Skeletal muscle tissue (tissue), 4 donors: ENCODE results near the gene ZFYVE19. TPM values are rescaled to one million over a fixed set of nuclear protein-coding genes. Genes with fewer than 3 reads are reported as not detected.

Experiments
- H3K27ac ChIP-seq: one replicate; pipeline ENCODE4 v1.7.0; 2013; ENCODE audit warnings: mild to moderate bottlenecking, low read depth, low read length, inconsistent platforms
- H3K27me3 ChIP-seq, 3 donors: one replicate each; pipeline ENCODE4 v1.7.0; 2013; ENCODE audit warnings: low read length in 3 of 3; ENCODE audit not compliant: control insufficient read depth in 3 of 3, insufficient read depth in 3 of 3
- H3K36me3 ChIP-seq, 3 donors: one replicate each; pipeline ENCODE4 v1.7.0; 2013; ENCODE audit warnings: low read length in 3 of 3; ENCODE audit not compliant: control insufficient read depth in 3 of 3, insufficient read depth in 3 of 3
- H3K4me1 ChIP-seq, 3 donors: one replicate each; pipeline ENCODE4 v1.7.0; 2013; ENCODE audit warnings: low read length in 3 of 3, mild to moderate bottlenecking in 3 of 3; ENCODE audit not compliant: control insufficient read depth in 3 of 3, insufficient read depth in 3 of 3
- H3K4me3 ChIP-seq, 3 donors: one replicate each; pipeline ENCODE4 v1.7.0; 2013; ENCODE audit warnings: low read length in 3 of 3
- H3K9ac ChIP-seq, 3 donors: one replicate each; pipeline ENCODE4 v1.7.0; 2013; ENCODE audit warnings: low read length in 3 of 3, mild to moderate bottlenecking in 3 of 3, moderate library complexity in 2 of 3, low read depth in 1 of 3
- H3K9me3 ChIP-seq, 3 donors: one replicate each; pipeline ENCODE4 v1.7.0; 2013; ENCODE audit warnings: low read length in 3 of 3; ENCODE audit not compliant: control insufficient read depth in 3 of 3
- total RNA-seq: library from RNA; depleted of rRNA; stranded (reverse); fragments of >200 nt; gene quantifications from one replicate; pipeline ENCODE4 v1.2.3, GENCODE V29; 2014
- donor health status: Osteomylitis.

The ZFYVE19 gene
- total RNA-seq, 1 donor from 2014 or later: 19.8 TPM

DNA sequence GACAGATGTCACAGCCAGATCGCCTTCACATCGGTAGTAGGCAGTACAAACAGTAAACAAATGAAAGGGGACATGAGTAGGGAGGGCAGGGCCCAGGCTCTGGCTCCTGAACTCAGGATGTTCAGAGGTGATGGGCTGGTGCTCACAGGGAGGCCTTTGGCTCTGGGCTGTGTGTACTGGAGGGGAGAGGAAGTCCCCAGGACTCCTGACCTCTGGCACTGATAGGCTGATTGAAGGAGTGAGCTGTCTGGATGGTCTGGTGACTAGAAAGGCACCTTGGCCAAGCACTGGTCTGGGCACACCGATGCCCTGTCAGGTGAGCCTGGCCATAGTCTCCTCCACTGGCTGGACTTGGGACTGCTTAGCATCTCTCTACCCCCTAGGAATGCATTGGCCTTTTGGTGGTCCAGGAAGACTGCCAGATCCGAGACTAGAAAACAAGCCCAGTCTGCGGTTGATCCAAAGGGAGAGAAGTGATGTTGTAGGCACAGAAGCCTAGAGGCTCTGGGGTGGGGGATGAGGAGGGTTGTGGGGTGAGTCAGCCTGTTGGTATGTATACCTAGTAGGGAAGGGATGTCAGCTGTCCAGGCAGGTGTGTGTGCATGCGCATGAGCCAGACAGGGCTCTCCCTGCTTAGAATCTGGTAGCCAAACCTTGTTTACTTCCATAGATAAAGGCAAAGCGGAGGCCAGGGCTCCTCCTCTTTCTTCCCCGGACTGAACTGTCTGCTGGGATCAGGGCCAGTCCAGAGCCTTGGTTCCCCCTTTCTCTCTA is 38.8 kb downstream of the ZFYVE19 start:
- Histone ChIP-seq H3K27me3 (peaks cover 30 to 37% (median 33%) of the 10 kb centered on the region in 3 donors), H3K36me3 (no peaks in the 10 kb centered on the region), H3K9me3 (no peaks in the 10 kb centered on the region), H3K4me1 (peaks cover 8 to 12% (median 10%) of the 10 kb centered on the region in 3 donors), H3K9ac (no peak overlapping the region), H3K27ac (no peak overlapping the region), H3K4me3 (no peak overlapping the region)

DNA sequence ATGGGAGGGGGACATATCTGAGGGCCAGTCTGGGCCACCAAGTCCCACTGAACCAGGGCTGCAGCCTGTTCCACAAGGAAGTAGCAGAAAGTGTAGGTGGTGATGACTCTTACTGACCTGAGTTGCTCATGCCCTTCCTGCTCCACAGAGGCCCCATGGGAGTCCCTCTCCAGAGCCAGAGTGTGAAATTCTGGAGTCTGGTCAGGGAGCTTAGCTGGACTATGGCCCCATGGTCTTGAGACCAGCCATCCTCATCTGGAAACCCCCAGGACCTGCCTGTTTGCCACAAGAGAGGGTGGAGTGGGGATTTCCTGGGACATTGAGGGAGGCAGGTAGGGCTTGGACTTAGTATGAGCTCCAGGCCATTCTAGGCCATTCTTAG is 39.9 kb downstream of the ZFYVE19 start:
- no peak overlapping the region for H3K9ac ChIP-seq
- H3K9me3 ChIP-seq: no peaks in the 10 kb centered on the region
- H3K4me1 ChIP-seq: peaks cover 8 to 12% (median 10%) of the 10 kb centered on the region in 3 donors
- H3K27ac ChIP-seq: no peak overlapping the region
- no peak overlapping the region for H3K4me3 ChIP-seq
- H3K27me3 ChIP-seq: peaks cover 30 to 37% (median 33%) of the 10 kb centered on the region in 3 donors
- no peaks in the 10 kb centered on the region for H3K36me3 ChIP-seq

DNA sequence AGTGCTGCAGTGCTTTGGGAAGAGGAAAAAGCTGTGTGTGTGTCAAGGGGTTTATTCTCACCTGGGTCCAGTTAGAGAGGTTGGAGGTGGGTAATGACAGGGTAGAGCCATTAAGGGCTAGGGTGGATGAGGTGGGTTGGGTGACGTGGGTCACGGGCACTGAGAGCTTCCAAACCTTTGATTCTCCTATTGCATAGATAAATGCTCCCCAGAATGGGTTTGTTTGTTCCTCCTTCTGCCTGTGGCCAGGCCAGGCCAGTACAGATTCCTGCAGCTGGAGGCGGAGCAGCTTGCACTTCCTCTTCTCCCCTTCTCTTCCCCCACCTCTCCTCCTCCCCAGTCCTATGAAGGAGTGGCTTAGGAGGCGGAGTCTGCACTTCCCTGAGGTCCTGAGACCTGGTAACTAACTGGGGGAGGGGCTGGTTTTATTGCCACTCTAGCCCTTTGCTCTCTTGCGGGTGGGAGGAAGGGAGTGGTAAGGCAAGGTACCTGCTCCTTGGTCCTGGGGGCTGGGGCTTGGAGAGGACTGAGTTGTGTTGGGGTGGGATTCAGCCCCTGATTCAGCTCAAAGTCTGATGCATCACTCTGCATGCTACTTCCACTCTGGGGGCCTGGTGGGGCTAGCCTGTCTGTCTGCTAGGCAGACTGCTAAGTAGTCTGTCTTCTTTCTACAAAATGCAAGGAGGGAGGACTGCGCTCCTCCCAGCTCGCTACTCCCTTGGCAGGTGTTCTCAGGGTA is 40.5 kb downstream of the ZFYVE19 start:
- Histone ChIP-seq H3K27me3 (peaks cover 30 to 37% (median 33%) of the 10 kb centered on the region in 3 donors), H3K4me3 (no peak overlapping the region), H3K4me1 (peaks cover 8 to 12% (median 10%) of the 10 kb centered on the region in 3 donors), H3K9ac (no peak overlapping the region), H3K36me3 (no peaks in the 10 kb centered on the region), H3K27ac (no peak overlapping the region), H3K9me3 (no peaks in the 10 kb centered on the region)

DNA sequence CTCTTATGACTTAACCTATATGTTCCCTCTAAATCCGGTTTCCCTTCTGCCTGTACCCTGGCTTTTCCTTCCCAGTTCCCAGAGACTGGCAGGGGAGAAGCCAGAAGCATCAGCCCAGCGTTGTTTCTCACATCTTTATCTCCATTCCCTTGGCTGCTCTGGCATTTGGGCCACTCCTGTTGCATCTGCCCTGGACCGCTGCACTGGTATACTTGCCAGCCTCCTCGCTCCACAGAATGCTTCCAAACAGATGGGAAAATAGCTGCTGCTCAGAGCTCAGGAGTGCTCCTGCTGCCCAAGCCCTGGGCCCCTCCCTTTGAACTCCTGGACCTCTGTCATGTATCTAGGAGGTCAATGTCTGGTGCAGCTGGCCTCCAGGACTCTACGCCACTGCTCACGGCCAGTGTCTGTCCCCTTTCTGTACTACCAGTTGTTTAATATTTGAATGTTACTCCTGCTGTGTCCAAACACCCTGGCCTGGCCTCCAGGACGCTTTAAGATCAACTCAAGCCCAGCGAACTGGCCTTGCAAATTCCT is 43.8 kb downstream of the ZFYVE19 start:
- no peaks in the 10 kb centered on the region for H3K36me3 ChIP-seq
- peaks cover 6 to 17% (median 10%) of the 10 kb centered on the region in 3 donors for H3K27me3 ChIP-seq
- H3K4me1 ChIP-seq: peaks cover 0 to 2% (median 0%) of the 10 kb centered on the region in 3 donors
- H3K27ac ChIP-seq: no peak overlapping the region
- no peak overlapping the region for H3K4me3 ChIP-seq
- H3K9me3 ChIP-seq: no peaks in the 10 kb centered on the region
- no peak overlapping the region for H3K9ac ChIP-seq

DNA sequence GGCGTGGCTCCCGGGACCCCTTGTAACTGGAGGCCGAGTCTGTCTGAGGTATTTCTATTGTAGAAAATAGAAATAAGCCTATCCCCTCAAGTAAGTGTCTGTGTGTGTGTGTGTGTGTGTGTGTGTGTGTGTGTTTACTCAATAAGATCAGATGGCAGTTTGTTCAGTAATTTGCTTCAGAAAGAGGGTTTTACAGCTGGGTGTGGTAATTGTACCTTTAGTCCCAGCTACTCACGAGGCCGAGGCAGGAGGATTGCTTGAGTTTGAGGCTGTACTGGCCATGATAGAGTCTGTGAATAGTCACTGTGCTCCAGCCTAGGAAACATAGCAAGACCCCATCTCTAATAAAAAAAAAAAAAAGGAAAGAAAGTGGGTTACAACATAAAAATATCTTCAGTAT is 45.6 kb downstream of the ZFYVE19 start:
- peaks cover 0 to 1% (median 0%) of the 10 kb centered on the region in 3 donors for H3K4me1 ChIP-seq
- peaks cover 0 to 6% (median 3%) of the 10 kb centered on the region in 3 donors for H3K27me3 ChIP-seq
- H3K9ac ChIP-seq: no peak overlapping the region
- H3K4me3 ChIP-seq: no peak overlapping the region
- H3K9me3 ChIP-seq: no peaks in the 10 kb centered on the region
- no peak overlapping the region for H3K27ac ChIP-seq
- H3K36me3 ChIP-seq: no peaks in the 10 kb centered on the region

DNA sequence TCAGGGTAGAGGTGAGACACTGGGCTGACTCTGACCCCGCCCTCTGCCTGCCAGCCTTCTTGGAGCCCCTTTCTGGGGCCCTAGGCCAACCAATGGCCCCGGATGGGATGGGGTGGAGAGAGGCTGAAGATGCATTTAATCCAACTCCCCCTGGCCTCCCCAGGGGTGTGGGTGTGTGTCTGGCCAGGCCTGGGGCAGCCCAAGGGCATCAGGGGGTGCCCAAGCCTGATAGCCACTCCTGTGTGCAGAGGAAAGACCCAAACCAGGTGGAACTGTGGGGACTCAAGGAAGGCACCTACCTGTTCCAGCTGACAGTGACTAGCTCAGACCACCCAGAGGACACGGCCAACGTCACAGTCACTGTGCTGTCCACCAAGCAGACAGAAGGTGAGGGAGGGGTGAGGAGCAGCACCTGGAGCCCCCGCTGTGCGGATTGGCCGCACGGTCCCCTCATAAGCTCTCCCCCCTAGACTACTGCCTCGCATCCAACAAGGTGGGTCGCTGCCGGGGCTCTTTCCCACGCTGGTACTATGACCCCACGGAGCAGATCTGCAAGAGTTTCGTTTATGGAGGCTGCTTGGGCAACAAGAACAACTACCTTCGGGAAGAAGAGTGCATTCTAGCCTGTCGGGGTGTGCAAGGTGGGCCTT is 46.5 kb downstream of the ZFYVE19 start:
- H3K36me3 ChIP-seq: no peaks in the 10 kb centered on the region
- no peak overlapping the region for H3K4me3 ChIP-seq
- no peak overlapping the region for H3K9ac ChIP-seq
- no peak overlapping the region for H3K27ac ChIP-seq
- peaks cover 0 to 7% (median 5%) of the 10 kb centered on the region in 3 donors for H3K4me1 ChIP-seq
- H3K9me3 ChIP-seq: no peaks in the 10 kb centered on the region
- H3K27me3 ChIP-seq: peaks cover 0 to 6% (median 3%) of the 10 kb centered on the region in 3 donors

DNA sequence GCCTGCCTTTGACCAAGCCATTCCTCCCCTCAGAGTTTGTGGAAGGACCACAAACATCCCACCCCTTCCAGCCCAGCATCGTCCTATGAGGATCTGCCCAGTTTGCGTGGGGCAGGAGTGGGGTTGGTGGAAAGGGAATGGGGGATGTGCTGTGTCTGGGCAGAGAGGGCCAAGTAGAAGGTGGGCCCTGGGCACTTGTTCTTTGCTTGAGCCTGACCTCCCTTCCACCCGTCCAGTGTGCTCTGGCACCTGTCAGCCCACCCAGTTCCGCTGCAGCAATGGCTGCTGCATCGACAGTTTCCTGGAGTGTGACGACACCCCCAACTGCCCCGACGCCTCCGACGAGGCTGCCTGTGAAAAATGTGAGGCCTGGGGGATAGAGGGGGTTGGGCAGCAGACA is 47.3 kb downstream of the ZFYVE19 start:
- peaks cover 6 to 11% (median 10%) of the 10 kb centered on the region in 3 donors for H3K27me3 ChIP-seq
- H3K9ac ChIP-seq: no peak overlapping the region
- H3K36me3 ChIP-seq: no peaks in the 10 kb centered on the region
- peaks cover 0 to 7% (median 5%) of the 10 kb centered on the region in 3 donors for H3K4me1 ChIP-seq
- no peak overlapping the region for H3K27ac ChIP-seq
- H3K9me3 ChIP-seq: no peaks in the 10 kb centered on the region
- H3K4me3 ChIP-seq: no peak overlapping the region

DNA sequence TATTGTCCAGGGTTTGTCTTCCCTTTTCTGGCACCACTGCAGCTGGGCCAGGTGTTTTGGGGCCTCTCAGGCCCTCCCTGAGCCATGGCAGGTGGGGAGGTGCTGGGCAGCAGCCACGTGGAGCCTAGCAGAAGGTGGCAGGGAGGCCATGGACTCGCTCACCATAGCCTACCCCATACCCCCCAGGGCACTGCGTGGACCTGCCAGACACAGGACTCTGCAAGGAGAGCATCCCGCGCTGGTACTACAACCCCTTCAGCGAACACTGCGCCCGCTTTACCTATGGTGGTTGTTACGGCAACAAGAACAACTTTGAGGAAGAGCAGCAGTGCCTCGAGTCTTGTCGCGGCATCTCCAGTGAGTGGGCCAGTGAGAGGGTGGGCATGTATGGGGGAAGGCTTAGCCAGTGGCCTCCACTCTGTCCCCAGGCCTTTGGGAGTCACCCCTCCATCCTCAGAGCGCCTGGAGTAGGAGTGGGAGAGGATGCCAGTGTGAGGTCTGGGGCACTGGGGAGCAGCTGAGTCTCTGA is 48.9 kb downstream of the ZFYVE19 start:
- no peak overlapping the region for H3K9ac ChIP-seq
- no peaks in the 10 kb centered on the region for H3K36me3 ChIP-seq
- H3K4me3 ChIP-seq: no peak overlapping the region
- H3K4me1 ChIP-seq: peaks cover 0 to 7% (median 5%) of the 10 kb centered on the region in 3 donors
- peaks cover 10 to 15% (median 11%) of the 10 kb centered on the region in 3 donors for H3K27me3 ChIP-seq
- H3K9me3 ChIP-seq: no peaks in the 10 kb centered on the region
- no peak overlapping the region for H3K27ac ChIP-seq

DNA sequence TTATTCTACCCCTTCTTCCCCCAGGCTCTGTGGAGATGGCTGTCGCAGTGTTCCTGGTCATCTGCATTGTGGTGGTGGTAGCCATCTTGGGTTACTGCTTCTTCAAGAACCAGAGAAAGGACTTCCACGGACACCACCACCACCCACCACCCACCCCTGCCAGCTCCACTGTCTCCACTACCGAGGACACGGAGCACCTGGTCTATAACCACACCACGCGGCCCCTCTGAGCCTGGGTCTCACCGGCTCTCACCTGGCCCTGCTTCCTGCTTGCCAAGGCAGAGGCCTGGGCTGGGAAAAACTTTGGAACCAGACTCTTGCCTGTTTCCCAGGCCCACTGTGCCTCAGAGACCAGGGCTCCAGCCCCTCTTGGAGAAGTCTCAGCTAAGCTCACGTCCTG is 49.9 kb downstream of the ZFYVE19 start:
- Histone ChIP-seq H3K27ac (no peak overlapping the region), H3K4me1 (peaks cover 0 to 7% (median 5%) of the 10 kb centered on the region in 3 donors), H3K4me3 (no peak overlapping the region), H3K36me3 (no peaks in the 10 kb centered on the region), H3K27me3 (peaks cover 11 to 15% (median 12%) of the 10 kb centered on the region in 3 donors), H3K9me3 (no peaks in the 10 kb centered on the region), H3K9ac (no peak overlapping the region)
